ENCODE measurements around the gene ADK.

ADK gene

GRCh38 chr10:74628136-74628535 lies 477.1 kb downstream of the ADK start:
- no peak for TF ChIP-seq GABPA (IDR thresholded peaks at IDR 0.05; ENCODE audit: low read depth)
- TF ChIP-seq SPI1 (IDR thresholded peaks at IDR 0.05; ENCODE audit: borderline replicate concordance, low read depth) = no peak
- no peak for TF ChIP-seq REST (IDR thresholded peaks at IDR 0.05; ENCODE audit: insufficient replicate concordance, low read depth)
- TF ChIP-seq POLR2AphosphoS5 (IDR thresholded peaks at IDR 0.05; ENCODE audit: low read depth) = no peak
- TF ChIP-seq CTCF (IDR thresholded peaks at IDR 0.05; ENCODE audit: insufficient read depth, low read length) = no peak
- no peaks in the 10 kb centered on the region for H3K27me3 ChIP-seq (ENCODE audit: insufficient read depth, poor library complexity, severe bottlenecking)
- no peak overlapping the region for H3K27ac ChIP-seq (replicated peaks)
- no peak overlapping the region for H3K4me3 ChIP-seq (replicated peaks; ENCODE audit: insufficient read depth, low read length)
- DNase-seq (ENCODE audit: low read depth in 1 of 2, low spot score in 1 of 2) = no peak

- TF ChIP-seq GABPA (IDR thresholded peaks at IDR 0.05; ENCODE audit: low read depth) (no peak), REST (IDR thresholded peaks at IDR 0.05; ENCODE audit: insufficient replicate concordance, low read depth) (no peak), SPI1 (IDR thresholded peaks at IDR 0.05; ENCODE audit: borderline replicate concordance, low read depth) (no peak), CTCF (IDR thresholded peaks at IDR 0.05; ENCODE audit: insufficient read depth, low read length) (no peak)
- H3K27ac ChIP-seq (replicated peaks) = no peak overlapping the region
- no peak overlapping the region for H3K4me3 ChIP-seq (replicated peaks; ENCODE audit: insufficient read depth, low read length)
Measured at GRCh38 chr10:74634995-74635536, 484.0 kb downstream of the ADK start.

DNA sequence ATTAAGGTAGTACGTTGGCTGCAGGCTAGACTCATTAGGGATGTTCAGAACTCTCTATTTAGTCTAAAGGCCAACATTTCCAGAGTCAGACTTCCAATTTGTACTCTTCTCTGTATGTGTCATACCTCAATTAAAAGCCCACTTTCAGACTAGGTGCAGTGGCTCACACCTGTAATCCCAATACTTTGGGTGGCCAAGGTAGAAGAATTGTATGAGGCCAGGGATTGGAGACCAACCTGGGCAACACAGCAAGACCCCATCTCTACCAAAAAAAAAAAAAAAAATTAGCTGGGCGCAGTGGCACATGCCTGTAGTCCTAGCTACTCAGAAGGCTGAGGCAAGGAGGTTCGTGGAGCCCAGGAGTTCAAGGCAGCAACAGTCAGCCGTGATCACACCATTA lies 484.6 kb downstream of the ADK start:
- DNase-seq (ENCODE audit: low read depth in 1 of 2, low spot score in 1 of 2) = no peak
- Histone ChIP-seq H3K27me3 (ENCODE audit: insufficient read depth, poor library complexity, severe bottlenecking) (no peaks in the 10 kb centered on the region), H3K4me3 (replicated peaks; ENCODE audit: insufficient read depth, low read length) (no peak overlapping the region), H3K27ac (replicated peaks) (no peak overlapping the region)
- TF ChIP-seq CTCF (IDR thresholded peaks at IDR 0.05; ENCODE audit: insufficient read depth, low read length) = no peak
- TF ChIP-seq GABPA (IDR thresholded peaks at IDR 0.05; ENCODE audit: low read depth) = no peak
- no peak for TF ChIP-seq SPI1 (IDR thresholded peaks at IDR 0.05; ENCODE audit: borderline replicate concordance, low read depth)
- TF ChIP-seq REST (IDR thresholded peaks at IDR 0.05; ENCODE audit: insufficient replicate concordance, low read depth) = no peak
- TF ChIP-seq POLR2AphosphoS5 (IDR thresholded peaks at IDR 0.05; ENCODE audit: low read depth) = no peak

More at GRCh38 chr10:74634995-74635536, 484.0 kb downstream of the ADK start:
- no peaks in the 10 kb centered on the region for H3K27me3 ChIP-seq (ENCODE audit: insufficient read depth, poor library complexity, severe bottlenecking)
- no peak for DNase-seq (ENCODE audit: low read depth in 1 of 2, low spot score in 1 of 2)

Data from HL-60 (cell line).